ENCODE results near the gene NEUROD6.

Gene NEUROD6

GRCh38 chr7:31340603-31341002, at the start of gene NEUROD6:
NEUROD6 (minus strand) TSS chr7:31340726; CDS start chr7:31339268, 1,458 bp downstream.
- DNase-seq (ENCODE audit: low spot score) = no peak

GRCh38 chr7:31384466-31384865, 43.9 kb upstream of the NEUROD6 start:
- DNase-seq (ENCODE audit: low spot score) = no peak

- no peak for DNase-seq (ENCODE audit: low spot score)
These were observed 42.2 kb upstream of the NEUROD6 start for GRCh38 chr7:31382722-31383121.

DNA sequence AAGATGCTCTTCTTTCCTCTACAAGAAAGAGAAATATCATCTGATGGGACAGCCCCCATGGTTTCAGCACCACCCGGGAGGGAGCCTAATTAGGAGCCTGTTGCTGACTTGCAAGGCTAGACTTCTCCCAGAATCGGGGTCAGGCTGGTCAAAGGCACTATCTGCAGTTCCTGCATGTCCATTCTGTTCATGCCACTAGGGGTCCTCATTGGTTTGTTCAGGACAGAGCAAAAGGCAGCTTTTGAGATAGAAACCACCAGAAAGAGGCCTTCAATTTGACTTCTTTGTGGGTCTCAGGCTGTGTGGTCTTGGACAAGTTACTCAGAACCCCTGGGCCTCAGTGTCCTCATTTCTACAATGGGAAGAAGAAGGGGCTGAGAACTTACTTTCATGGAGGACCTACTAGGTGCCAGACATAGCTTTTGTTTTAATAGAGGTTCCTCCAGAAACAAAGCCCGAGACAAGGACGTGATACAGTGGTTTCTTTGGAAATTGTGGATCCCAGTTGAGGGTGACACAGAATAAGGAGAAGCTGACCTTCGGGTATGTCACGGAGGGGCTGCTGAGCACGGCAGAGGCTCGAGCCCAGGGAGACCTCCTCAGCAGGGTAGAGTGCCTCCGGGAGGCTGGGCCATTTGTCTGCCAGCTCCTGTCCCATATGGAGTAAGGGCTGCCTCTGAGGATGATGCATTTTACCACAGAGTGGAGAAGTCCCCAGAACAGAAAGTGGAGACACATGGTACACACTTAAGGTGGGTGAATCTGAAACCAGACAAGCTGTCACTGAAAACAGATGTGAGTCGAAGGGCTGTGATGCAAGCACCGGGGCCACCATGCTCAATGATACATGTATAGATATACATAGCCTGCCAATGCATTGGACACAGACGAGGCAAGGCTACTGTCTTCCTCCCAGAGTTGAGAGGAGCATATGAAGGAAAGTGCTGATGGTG, 33.1 kb upstream of the NEUROD6 start:
- DNase-seq (ENCODE audit: low spot score) = no peak

DNA sequence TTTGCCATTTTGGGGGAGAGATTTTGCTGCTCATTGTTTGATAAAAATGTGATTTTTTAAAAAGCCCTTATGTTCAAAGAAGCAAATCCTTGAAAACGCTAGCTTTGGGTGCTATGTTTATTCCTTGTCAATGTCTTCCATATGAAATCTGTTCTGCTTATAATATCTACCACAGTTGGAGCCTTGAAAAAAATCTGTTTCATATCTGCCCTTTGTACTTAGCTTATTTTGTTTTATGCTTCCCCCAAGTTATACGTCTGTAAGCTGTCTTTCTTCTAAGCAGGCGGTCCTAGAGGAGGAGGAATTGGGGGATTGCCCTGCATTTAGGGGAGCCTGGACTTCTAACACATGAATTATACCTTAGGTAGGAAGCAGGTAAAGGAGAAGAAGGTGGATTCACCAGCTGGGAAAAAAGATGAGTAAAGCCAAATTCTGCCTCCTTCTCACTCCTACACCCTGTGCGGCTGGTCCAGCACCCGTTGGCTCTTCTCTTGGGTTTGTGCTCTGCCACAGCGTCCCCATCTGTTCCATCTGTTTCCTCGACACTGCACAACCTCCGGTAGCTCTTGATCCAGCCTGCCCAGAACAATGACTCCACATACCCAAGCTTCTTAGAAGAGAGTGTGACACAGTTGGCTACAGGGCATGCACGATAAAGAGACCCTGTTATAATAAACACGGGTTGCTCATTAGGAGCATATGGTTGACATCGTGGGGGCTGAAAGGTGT, 31.9 kb upstream of the NEUROD6 start:
- DNase-seq (ENCODE audit: low spot score) = no peak

GRCh38 chr7:31371621-31372020, 31.1 kb upstream of the NEUROD6 start:
- no peak for DNase-seq (ENCODE audit: low spot score)

GRCh38 chr7:31370609-31371008, 30.1 kb upstream of the NEUROD6 start:
- DNase-seq (ENCODE audit: low spot score) = no peak

DNA sequence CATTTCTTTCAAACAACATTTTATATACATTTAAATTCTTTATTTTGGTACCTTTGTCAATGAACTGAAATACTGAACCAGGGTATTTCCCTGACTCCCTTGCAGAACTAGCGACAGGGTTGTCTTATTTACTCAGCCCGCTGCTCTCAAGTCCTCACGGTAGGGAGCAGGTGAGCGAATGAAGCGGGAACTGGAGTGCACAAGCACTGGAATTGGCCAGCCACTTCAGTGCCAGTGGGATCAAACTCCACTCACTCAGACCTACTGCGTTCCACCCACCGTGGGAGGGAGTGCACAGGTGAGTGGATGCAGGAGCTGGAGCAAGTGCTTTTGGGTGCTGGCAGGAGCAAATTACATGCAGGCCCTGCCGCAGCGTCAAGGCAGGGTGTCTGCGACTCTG, 28.1 kb upstream of the NEUROD6 start:
- no peak for DNase-seq (ENCODE audit: low spot score)

DNA sequence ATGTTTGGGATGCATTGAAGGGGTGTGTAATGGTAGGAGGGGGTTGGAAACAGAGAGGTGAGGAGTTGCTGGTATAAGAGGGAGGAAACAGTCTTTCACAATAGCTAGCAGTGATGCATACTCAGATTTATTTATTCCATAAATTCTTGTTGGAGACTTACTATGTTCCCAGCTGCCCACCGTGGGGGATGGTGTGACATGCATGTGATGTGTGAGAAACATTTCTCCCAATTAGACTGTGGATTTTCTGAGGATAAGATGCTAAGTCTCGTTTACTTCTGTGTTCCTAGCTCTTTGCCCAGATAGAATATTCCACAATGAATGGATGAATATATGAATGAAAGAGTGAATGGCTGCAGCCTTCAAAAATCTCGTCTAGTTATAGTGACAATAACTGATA, 23.0 kb upstream of the NEUROD6 start:
- DNase-seq (ENCODE audit: low spot score) = no peak

DNA sequence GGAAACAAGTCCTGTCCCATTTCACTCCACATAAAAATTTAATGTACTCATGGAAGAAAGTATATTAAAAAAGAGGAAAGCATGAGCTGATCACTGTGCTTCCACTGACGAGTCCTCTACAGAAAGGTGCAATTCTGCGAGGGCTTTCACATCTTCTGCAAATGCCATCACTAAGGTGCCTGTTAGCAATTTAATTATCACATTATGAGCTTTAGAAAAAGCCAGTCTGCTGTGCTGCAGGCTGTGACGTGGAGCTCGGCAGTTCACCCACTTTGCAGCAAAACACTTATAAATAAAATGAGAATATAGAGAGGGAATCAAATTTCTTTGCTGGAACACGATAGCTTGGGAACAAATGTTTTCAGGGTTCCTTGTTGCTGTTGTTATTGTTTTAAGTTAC, 22.5 kb upstream of the NEUROD6 start:
- no peak for DNase-seq (ENCODE audit: low spot score)

GRCh38 chr7:31362401-31362800, 21.9 kb upstream of the NEUROD6 start:
- no peak for DNase-seq (ENCODE audit: low spot score)

- DNase-seq (ENCODE audit: low spot score) = no peak
These were observed 17.9 kb upstream of the NEUROD6 start for GRCh38 chr7:31358467-31358866.

DNA sequence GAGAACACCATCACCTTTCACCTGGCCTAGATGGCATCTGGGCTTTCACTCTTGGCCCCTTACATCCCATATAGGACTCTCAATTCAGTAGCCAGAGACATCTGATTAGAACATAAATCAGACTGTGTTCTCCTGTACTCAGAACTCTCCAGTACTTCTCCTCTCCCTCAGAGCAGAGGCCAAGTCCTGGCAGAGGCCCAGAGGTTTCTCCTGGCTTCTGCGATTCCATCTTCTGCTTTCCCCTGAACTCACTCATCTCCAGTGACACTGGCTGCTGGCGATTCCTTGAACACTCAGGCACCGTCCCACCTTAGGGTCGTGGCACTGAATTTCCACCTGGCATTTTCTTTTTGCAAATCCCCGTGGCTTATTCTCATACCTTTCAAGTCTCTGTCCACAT, 4.9 kb upstream of the NEUROD6 start:
- DNase-seq (ENCODE audit: low spot score) = no peak

GRCh38 chr7:31343516-31344305, 3.2 kb upstream of the NEUROD6 start:
- DNase-seq (ENCODE audit: low spot score) = no peak

DNA sequence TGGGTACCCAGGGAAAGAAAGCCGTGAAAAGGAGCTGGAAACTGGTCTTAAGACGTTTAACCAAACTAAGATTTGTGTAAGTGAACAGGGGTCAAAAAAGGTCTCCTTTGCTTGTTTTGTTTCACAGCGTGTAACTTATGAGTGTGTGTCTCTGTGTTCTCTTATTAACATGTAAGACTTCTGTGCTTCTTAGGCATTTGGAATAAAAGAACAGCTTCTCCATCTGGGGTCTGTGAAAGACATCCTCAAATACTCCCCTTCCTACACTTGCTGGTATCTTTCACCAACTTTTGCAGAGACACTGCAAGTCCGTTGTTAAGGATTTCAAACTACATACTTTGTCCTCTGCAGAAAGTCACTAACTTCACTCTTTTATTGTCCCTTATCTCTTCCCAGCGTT, 615 bp upstream of the NEUROD6 start:
- no peak for DNase-seq (ENCODE audit: low spot score)

DNA sequence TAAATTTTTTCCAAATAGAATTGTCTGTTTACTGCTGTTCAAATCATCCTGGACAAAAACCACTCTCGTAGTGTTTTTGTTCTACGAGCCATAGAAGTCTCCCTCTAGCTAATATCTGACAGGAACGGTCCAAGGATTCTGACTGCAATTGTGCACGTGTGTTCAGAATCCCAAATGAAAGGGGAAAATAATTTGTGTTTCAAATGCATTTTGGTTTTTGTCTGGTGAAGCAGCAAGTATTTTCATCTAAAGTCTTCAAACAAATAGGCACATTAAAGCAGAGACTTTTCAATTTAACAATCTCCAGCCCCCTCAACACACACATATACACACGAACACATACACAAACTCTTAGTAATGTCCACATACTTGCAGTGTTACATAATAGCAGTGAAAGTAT, 475 bp downstream of the NEUROD6 start:
- no peak for DNase-seq (ENCODE audit: low spot score)

- no peak for DNase-seq (ENCODE audit: low spot score)
These were observed 1.8 kb downstream of the NEUROD6 start for GRCh38 chr7:31338706-31339105.

DNA sequence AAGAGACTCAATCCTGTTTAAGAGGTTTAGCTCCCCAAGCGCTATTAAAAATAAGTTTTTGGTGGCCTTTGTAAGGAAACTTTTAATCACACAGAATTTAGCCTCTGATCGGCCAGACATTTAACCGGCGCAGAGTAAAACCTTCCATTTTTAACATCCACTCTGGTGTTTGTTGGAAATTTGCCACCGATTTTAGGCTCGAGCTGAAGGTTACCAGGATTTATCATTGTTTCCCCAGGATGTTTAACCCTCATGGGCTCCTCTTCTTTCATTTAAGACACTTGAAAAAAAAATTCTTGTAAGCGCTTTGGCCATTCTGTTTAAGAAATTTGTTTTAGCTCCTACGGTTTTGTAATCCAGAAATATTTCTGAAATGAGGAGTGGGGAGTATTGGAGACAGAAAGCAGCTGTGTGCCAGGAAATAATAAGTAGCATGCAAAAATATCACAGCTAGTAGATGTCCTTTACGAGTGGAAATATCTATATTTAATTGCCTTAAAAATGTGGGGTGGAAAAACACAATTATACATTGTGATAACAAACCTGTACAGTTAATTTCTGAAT, 3.4 kb downstream of the NEUROD6 start:
- no peak for DNase-seq (ENCODE audit: low spot score)

GRCh38 chr7:31336202-31337001, 4.1 kb downstream of the NEUROD6 start:
- no peak for DNase-seq (ENCODE audit: low spot score)

DNA sequence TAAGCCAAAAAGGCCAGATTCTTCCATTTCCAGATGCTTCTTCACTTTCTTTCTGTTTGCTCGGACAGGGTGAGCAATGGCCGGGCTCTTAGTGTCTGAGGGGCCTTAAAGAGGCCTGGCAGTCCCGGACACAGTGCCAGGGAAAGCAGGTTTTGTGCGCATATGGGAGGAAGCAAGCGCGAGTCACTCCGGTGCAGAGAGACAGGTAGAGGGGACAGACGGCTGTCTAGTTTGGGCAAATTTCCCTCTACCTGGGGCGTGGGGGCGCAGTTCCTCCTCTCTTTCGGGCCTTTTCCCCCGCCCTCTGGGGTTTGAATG, 4.7 kb downstream of the NEUROD6 start:
- no peak for DNase-seq (ENCODE audit: low spot score)

DNA sequence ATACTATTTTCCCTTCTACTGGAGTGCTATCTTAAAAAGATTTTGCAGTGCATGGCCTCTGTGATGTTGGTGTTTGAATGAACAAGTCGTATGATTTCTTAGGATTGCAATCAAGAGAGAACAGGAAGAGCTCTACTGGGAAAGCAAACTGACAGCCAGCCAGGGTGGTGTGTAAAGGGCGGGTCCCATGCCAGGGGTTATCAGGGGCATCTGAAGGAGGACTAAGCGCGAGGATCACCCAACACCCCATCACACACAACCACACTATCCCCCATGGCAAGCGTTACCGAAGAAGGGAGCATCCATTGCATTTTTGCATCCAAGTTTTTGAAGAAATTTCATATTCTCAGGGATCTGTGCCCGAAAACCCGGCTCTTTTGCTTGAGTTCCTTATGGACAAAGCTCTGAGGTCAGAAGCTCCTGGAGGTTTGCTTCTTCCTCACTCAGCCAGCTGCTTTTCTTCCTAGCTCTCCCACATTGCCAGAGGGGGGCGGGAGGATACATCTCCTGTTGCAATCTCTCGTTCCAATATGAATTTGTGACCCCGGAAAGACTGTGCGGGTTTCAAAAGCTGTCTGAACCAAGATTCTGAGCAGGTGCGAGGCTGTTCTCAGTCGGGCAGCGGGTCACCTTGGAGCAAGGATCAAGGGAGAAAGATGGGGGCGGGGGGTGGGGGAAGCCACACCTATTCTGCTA, 5.2 kb downstream of the NEUROD6 start:
- DNase-seq (ENCODE audit: low spot score) = no peak
